ENCODE results near the gene YTHDC2.
A peak's percentile ranks its signal among the peaks of the same experiment; 100 is the strongest.

Gene YTHDC2

DNA sequence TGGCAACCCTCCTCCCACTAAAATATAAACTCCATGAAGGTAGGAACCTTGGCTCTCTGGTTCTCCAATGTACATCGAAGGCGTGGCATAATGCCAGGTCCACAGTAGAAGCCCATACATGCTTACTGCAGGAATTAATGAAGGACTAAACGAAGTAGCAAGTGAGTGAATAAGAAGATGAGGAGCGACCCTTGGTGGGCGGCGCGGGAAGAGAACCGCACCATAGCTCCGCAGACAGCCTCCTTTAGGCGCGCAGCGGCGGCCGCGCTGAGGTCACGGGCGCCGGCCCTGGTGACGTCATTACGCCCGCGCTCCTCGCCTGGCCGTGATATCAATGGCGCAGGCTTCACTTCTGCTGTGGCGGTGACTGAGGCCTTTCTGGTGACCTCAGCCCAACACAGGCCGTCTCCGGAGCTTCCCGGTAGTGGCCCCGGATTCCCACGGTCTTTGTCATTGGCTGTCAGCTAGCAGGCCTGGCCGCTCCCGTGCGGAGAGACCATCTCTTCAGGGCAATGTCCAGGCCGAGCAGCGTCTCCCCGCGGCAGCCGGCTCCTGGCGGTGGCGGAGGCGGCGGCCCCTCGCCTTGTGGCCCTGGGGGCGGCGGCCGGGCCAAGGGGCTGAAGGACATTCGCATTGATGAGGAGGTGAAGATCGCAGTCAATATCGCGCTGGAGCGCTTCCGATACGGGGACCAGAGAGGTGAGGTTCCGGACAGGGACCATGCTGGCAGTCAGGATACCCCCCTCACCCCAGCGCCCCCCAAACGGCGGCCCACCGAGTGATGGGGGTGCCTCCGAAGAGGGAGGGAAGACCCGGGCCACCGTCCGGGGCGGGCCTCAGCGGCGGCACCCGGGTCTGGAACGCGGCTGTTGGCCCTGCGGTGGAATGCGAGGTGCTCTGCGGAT lies at the start of gene YTHDC2:
Gene YTHDC2, plus strand, starts transcription at position 311 of the 905 bp plus-strand sequence. Its CDS starts 202 bp downstream, at position 513.
- peak; percentile 55 for DNase-seq

DNA sequence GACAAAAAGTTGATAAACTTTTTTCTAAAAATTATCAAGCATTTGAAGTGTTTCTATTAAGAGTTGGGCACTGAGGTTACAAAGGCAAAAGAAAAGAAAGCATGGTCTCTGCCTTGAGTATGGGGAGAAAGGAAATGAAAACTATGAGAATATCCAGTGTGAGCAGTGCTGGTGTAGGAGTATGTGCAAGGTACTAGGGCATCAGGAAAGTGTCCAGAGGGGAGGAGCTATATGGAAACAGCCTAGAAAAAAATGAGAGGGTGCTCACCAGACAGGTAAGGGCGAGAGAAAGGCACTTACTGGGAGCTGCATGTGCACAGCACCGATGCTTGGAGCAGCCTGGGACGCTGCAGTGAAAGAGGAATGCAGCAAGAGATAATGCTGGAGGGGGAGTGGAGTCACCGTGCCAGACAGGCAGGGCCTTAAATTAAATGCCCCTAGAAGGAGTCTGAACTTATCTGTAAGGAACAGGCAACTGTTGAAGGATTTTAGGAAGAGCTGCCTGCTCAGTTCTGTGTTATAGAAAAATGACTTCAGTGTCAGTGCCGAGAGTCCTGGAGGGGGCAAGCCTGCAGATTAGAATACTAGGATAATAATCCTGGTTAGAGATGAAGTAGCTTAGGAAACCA lies 39.3 kb upstream of the YTHDC2 start:
- no peak for DNase-seq

DNA sequence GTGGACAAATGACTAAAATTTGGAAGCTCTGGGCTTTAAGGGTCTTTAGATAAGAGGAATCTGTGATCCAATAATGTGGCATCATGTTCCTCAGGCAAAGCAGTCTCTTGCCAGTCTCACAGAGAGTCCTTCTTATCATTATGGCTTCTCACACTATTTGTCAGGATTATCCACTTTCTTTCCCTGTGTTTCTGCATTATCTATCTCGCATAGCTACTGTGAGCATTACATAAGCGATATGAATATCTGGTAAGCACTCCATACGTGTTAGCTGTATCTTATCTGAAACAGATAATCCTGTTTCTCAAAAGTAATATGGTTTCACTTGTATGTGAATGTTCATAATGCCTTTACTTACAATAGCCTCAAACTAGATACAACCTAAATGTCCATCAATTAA lies 34.8 kb upstream of the YTHDC2 start:
- DNase-seq = no peak

- DNase-seq = no peak
These were observed 33.3 kb upstream of the YTHDC2 start for GRCh38 chr5:113480243-113480642.

DNA sequence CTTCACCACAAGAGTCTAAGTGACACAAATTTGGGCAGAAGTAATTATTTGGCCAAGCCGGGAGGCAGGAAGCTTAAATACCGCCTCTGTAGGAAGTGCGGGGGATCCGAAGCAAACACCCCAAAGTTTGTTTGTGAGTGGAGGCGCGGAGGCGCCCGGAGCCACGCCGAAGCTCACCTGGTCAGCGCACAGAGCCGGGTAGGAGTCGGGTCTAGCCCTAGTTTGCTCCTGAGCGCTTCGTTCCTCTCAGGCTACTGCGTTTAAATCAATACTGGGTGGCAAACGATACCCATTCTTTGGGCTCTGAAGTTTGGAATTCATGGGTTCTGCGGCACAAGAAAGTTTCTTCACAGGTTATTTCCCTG lies 26.1 kb upstream of the YTHDC2 start:
- no peak for DNase-seq

DNA sequence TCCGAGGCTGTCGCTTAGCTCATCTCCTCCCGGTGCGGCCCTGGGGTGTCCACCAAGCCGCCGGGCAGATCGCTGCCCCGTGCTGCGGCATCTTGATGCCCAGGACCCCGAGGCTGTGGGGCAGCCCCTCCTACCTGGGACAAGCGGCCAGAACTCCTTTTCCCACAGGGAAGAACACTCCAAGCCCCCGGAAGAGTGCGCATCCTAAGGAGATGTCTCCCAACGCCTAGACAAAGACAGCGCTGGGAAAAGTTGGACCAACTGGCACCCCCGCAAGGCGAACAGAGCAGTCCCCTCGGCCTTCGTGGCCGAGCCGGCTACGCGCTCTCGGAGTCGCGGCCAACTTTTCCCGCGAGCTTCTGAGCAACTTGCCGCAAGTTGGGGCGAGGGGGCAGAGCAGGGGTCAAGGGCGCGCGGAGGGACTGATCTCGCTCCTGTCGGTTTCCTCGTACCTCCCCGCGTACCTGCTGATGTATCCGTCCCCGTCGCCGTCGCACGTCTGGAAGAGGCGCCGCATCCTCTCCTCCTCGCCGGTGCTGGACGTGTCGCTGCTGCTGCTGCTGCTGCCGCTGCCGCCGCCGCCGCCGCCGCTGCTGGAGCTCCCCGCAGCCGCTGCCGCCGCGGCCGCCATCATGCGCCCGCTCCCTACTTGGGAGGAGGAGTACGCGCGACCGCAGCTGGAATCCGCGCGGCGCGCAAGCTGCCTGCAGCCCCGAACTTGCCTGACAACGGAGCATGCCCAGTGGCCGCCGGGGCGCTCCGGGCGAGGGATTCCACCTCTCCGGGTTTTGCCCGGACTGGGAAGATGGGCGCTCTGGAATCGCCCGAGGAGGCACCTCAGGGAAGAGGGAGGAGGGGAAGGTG lies 25.5 kb upstream of the YTHDC2 start, which contains the start of gene MCC:
Gene MCC, minus strand, starts transcription at position 673 of the 864 bp plus-strand sequence.
- peak; percentile 63 for DNase-seq

GRCh38 chr5:113488645-113489184 lies 24.8 kb upstream of the YTHDC2 start:
- DNase-seq = no peak

DNA sequence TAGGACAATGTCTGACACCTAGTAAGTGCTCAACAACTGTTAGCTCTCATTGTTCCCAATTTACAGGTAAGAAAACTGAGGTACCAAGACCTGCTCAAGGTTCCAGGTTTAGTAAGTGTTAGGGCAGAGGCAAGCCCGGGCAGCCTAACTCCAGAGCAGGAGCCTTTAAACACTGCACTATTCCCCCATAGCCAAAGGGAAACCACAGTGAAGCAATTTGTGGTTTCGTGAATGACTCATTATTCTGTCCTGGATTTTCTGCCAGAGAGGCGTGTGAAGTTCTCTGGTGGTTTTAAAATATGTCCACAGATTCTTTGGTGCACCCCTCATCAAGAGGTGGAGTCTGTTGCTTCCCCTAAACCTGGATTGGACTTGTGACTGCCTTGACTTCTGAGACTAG lies 24.2 kb upstream of the YTHDC2 start:
- DNase-seq = no peak

DNA sequence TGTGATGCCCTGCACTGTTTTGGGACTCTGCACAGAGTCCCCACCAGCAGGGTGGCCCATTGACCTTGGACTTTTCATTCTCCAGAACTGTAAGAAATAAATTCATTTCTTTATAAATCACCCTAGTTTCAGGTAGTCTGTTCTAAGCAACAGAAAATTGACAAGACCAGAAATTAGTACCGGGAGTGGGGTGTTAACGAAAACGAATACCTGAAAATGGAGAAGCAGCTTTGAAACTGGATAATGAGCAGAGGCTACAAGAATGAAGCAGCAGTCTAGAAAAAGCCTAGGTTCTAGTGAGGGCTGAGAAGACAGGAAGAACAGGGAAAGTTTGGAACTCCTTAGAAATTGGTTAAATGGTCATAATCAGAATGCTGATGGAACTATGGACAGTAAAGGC lies 23.2 kb upstream of the YTHDC2 start:
- DNase-seq = no peak

DNA sequence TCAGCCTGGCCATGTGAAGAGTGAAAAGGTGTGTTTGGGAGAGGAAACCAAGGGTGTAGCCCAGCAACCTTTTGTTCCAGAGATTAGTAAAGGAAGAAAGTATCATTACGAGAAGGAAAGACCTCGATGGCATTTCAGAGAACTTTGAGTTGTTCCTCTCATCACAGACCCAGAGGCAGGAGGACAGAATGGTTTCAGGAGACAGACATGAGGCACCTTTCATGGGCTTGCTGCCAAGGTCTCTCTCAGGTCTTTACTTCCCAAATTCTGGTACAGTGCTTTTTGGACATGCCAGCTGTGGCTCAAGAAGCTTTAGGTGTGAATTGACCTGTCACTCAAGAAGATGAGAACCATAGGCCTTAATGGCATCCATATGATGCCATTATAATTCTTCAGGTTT lies 22.5 kb upstream of the YTHDC2 start:
- DNase-seq = no peak

DNA sequence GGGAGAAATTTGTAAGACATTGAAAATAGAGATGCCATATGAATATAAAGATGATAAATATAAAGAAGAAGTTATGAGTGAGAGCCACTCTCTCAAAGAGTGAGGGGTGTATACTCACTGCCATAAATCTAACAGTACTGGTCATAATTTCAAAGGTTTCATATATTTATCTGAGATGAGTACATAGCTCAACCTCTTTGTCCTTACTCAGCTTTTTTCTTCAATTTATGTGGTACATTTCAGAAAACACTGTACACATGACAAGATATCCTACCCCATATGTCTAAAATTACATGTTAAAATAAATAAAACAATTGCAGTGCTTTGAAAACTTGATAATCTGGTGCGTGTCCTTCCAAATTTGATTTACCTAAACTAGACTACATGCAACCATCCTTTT lies 20.0 kb upstream of the YTHDC2 start:
- no peak for DNase-seq

DNA sequence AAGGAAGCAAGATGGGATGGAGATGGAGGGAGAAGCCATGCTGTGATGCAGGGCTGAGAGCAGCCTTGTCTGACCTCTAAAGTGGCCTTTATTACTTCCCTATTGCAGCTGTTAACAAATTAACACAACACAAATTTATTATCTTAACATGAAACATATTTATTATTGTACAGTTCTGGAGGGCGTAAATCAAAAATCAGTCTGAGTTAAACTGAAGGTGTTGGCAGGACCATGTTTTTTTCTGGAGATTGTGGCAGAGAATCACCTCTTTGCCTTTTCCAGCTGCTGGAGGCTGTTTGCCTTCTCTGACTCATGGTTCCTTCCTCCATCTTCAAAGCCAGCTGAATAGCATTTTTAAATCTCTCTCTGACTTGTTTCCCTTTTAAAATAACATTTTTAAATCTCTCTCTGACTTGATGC lies 18.1 kb upstream of the YTHDC2 start:
- no peak for DNase-seq

GRCh38 chr5:113502073-113502472 lies 11.4 kb upstream of the YTHDC2 start:
- DNase-seq = no peak

DNA sequence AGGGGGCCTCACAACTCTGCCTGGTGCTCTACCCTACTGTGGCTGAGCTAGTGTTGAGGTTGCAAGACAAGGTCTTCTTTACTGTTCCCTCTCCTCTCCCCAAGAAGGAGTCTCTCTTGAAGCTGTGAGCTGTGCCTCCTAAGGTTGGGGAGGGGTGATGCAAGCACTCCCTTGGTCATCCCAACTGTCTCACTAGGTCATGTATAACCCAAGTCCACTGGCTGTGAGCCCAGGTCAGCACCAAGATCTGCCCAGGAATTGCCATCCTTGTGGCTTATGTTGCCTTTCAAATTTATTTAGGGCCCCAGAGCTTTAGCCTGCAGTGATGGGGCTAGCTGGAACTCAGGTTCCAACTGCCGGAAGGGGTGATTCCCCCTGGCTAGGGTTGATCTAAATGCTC lies 10.3 kb upstream of the YTHDC2 start:
- no peak for DNase-seq

DNA sequence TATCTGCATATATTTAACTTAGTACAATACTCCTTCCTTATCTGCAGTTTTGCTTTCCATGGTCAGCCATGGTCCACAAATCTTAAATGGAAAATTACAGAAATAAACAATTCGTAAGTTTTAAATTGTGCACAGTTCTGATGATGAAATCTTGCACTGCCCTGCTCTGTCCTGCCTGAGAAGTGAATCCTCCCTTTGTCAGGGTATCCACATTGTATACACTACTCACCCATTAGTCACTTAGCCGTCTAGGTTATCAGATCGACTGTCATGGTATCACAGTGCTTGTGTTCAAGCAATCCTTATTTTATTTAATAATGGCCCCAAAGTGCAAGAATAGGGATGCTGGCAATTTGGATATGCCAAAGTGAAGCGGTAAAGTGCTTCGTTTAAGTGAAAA lies 8.3 kb upstream of the YTHDC2 start:
- no peak for DNase-seq

- DNase-seq = no peak
These were observed 5.9 kb upstream of the YTHDC2 start for GRCh38 chr5:113507601-113508000.

- DNase-seq = no peak
These were observed 4.7 kb upstream of the YTHDC2 start for GRCh38 chr5:113508756-113509155.

GRCh38 chr5:113510836-113511451 lies 2.5 kb upstream of the YTHDC2 start:
- no peak for DNase-seq

DNA sequence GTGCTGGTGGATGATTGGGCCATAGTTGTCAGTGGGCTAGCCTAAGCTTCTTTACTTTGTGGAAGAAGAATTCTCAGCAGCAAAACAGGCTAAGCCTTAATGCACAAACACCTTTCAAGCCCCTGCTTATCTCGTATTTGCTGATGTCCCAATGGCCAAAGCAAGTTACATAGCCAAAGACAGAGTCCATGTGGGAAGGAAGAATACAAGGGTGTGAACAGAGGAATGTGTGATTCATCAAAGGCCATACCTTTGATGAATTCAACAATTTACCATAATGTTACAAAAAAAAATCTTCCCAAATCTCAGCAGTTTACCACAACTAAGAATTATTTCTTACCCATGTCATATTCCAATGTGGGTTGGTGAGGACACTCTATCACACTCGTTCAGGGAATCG lies 1.2 kb upstream of the YTHDC2 start:
- DNase-seq = no peak

- no peak for DNase-seq
These were observed 768 bp downstream of the YTHDC2 start for GRCh38 chr5:113514289-113514635.

DNA sequence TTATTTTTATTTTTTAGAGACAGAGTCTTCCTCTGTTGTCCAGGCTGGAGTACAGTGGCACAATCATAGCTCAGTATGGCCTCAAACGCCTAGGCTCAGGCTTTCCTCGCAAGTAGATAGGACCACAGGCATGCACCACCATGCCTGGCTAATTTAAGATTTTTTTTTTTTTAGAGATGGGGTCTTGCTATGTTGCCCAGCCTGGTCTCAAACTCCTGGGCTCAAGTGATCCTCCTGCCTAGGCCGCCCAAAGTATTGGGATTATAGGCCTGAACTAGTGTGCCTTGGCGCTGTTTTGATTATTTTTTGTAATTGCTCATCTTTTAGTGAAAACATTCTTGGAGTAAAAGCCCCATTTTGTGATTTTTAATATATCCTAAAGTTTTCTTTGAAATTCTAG lies 5.4 kb downstream of the YTHDC2 start:
- DNase-seq = no peak

GRCh38 chr5:113519412-113519811 lies 5.9 kb downstream of the YTHDC2 start:
- DNase-seq = no peak

DNA sequence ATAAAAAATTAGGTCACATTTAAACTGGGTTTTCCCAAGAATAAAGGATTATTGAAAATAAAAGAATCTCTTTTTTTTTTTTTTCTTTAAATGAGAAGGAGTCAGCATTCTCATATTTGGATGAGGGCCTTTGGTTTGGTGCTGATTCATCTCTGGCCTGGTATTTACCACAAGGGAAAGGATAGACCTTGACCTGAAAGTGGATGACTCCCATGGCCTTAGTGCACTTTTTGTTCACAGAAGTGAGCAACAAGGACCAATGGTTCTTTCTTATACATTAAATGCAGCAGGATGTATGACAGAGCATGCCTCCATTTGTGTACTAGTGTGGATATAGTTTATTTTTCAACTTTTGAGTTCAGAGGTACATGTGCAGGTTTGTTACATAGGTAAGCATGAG lies 6.9 kb downstream of the YTHDC2 start:
- DNase-seq = no peak

Data from NCI-H2171 (cell line).